Fibroblast of pulmonary artery (primary cell): ENCODE measurements around the gene ANKS1B.

Source experiments
- DNase-seq: peaks from one replicate; pipeline ENCODE4 v3.0.0-alpha.2; 2010; ENCODE audit warnings: low read depth
- H3K4me3 ChIP-seq: replicated peaks from 2 replicates; pipeline ENCODE4 v1.5.1; 2011; ENCODE audit warnings: low read depth, mild to moderate bottlenecking, control low read depth, low read length, moderate library complexity
- CTCF ChIP-seq: IDR thresholded peaks from 2 replicates; pipeline ENCODE4 v1.5.1; 2011; ENCODE audit warnings: mild to moderate bottlenecking, control low read depth, low read length, inconsistent platforms; ENCODE audit errors: missing control alignments

ANKS1B gene

GRCh38 chr12:98935847-98936246 is 1048.9 kb downstream of the ANKS1B start:
- H3K4me3 ChIP-seq = no peak overlapping the region
- DNase-seq = no peak
- TF ChIP-seq CTCF = no peak

GRCh38 chr12:98922871-98923270 is 1061.9 kb downstream of the ANKS1B start:
- DNase-seq = no peak
- H3K4me3 ChIP-seq = no peak overlapping the region
- TF ChIP-seq CTCF = no peak

- no peak for TF ChIP-seq CTCF
- DNase-seq = no peak
- no peak overlapping the region for H3K4me3 ChIP-seq
These were observed 1066.4 kb downstream of the ANKS1B start for GRCh38 chr12:98918176-98918863.

GRCh38 chr12:98916106-98916505 is 1068.6 kb downstream of the ANKS1B start:
- DNase-seq = no peak
- TF ChIP-seq CTCF = no peak
- H3K4me3 ChIP-seq = no peak overlapping the region

- TF ChIP-seq CTCF = no peak
- no peak overlapping the region for H3K4me3 ChIP-seq
- DNase-seq = no peak
These were observed 1072.2 kb downstream of the ANKS1B start for GRCh38 chr12:98912401-98912974.

GRCh38 chr12:98911396-98911795 is 1073.3 kb downstream of the ANKS1B start:
- no peak for TF ChIP-seq CTCF

GRCh38 chr12:98909746-98910145 is 1075.0 kb downstream of the ANKS1B start:
- no peak overlapping the region for H3K4me3 ChIP-seq
- DNase-seq = no peak
- no peak for TF ChIP-seq CTCF

More at GRCh38 chr12:98911396-98911795, 1073.3 kb downstream of the ANKS1B start:
- no peak overlapping the region for H3K4me3 ChIP-seq
- DNase-seq = no peak
